DOHH2 (cell line): ENCODE data around the gene WRNIP1.

ENCODE experiments used
- CTCF ChIP-seq: fragments of 200-600 bp; sonication (generic); IDR thresholded peaks from one replicate; pipeline ENCODE4 v1.5.1; 2014; ENCODE audit warnings: antibody characterized with exemption, mild to moderate bottlenecking, low read depth, low read length; ENCODE audit not compliant: poor library complexity, severe bottlenecking
- EZH2phosphoT487 ChIP-seq: fragments of 200-600 bp; sonication (generic); IDR thresholded peaks from 2 replicates; pipeline ENCODE4 v1.6.1; 2017; ENCODE audit warnings: borderline replicate concordance, mild to moderate bottlenecking, antibody characterized with exemption, low read length, moderate library complexity, mixed read lengths

GRCh38 chr6:2786269-2786668, 21.1 kb downstream of the WRNIP1 start:
- TF ChIP-seq CTCF (no peak), EZH2phosphoT487 (no peak)
